ENCODE measurements around the gene STAT2.

DNA sequence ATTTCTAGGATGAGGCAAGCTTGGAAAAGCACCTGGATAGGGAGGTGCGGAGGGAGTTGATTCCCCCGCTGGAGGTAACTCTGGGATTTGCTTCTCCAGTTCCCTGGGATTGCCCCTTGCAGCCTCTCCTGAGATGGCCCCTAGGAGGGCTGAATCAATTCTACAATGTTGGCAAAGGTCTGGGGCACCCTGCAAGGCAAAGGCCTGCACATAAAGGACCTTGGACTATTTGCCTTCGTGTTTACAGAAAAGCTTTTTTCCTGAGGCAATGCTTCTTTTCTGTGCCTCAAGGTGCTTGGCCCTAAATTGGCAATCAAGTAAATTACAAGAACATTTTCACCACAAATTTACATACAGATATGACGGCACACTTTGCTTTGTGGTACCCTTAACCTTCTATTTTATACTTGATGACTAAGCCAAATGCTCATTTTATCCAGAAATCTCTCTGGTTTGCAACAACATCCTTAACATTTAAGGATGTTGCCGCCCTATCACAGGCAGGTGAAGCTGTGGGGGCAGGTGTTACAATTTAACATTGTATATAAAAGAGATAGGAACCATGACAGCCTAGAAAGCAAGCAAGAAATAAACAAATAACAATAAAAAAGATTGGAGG lies 49.0 kb upstream of the STAT2 start:
- TF ChIP-seq, protein P1, sequence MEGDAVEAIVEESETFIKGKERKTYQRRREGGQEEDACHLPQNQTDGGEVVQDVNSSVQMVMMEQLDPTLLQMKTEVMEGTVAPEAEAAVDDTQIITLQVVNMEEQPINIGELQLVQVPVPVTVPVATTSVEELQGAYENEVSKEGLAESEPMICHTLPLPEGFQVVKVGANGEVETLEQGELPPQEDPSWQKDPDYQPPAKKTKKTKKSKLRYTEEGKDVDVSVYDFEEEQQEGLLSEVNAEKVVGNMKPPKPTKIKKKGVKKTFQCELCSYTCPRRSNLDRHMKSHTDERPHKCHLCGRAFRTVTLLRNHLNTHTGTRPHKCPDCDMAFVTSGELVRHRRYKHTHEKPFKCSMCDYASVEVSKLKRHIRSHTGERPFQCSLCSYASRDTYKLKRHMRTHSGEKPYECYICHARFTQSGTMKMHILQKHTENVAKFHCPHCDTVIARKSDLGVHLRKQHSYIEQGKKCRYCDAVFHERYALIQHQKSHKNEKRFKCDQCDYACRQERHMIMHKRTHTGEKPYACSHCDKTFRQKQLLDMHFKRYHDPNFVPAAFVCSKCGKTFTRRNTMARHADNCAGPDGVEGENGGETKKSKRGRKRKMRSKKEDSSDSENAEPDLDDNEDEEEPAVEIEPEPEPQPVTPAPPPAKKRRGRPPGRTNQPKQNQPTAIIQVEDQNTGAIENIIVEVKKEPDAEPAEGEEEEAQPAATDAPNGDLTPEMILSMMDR (conservative IDR thresholded peaks at IDR 0.05 in 1 of 2, IDR thresholded peaks at IDR 0.05 in 1 of 2; ENCODE audit: extremely low read depth in 1 of 2, insufficient read depth in 1 of 2, low read depth in 1 of 2, low read length in 2 of 2), result no peak
- TF ChIP-seq EZH2 (IDR thresholded peaks at IDR 0.05; ENCODE audit: borderline replicate concordance, low read length), result no peak
